ENCODE measurements around the gene CCHCR1.

DNA sequence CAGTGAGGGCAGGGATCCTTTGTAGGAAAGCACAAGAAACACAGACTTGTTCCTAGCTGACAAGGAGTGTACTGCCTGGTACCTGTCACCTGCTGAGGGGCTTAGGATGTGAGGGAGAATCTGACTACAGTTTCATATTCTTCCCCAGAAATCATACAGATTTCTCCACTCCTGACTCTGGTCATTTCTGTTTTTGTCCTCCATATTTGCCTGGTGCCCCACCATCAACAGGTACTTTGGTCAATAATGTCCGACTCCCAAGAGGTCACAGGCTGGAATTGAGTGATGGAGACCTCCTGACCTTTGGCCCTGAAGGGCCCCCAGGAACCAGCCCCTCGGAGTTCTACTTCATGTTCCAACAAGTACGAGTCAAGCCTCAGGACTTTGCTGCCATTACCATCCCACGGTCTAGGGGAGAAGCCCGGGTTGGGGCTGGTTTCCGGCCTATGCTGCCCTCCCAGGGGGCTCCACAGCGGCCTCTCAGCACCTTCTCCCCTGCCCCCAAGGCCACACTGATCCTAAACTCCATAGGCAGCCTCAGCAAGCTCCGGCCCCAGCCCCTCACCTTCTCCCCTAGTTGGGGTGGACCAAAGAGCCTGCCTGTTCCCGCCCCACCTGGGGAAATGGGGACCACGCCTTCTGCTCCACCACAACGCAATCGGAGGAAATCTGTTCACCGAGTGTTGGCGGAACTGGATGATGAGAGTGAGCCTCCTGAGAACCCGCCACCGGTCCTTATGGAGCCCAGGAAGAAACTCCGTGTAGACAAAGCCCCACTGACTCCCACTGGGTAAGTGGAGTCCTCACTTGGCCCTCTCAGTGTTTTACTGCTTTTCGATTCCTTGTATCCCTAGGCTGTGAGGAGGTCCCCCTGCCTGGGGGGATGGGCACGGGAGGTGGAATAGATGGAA lies 3.9 kb upstream of the CCHCR1 start:
- TF ChIP-seq, protein P1, sequence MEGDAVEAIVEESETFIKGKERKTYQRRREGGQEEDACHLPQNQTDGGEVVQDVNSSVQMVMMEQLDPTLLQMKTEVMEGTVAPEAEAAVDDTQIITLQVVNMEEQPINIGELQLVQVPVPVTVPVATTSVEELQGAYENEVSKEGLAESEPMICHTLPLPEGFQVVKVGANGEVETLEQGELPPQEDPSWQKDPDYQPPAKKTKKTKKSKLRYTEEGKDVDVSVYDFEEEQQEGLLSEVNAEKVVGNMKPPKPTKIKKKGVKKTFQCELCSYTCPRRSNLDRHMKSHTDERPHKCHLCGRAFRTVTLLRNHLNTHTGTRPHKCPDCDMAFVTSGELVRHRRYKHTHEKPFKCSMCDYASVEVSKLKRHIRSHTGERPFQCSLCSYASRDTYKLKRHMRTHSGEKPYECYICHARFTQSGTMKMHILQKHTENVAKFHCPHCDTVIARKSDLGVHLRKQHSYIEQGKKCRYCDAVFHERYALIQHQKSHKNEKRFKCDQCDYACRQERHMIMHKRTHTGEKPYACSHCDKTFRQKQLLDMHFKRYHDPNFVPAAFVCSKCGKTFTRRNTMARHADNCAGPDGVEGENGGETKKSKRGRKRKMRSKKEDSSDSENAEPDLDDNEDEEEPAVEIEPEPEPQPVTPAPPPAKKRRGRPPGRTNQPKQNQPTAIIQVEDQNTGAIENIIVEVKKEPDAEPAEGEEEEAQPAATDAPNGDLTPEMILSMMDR (IDR thresholded peaks at IDR 0.05) = no peak
- TF ChIP-seq POLR2AphosphoS5 (IDR thresholded peaks at IDR 0.05) = no peak
- TF ChIP-seq POLR2A (IDR thresholded peaks at IDR 0.05) = no peak
- TF ChIP-seq EP300 (IDR thresholded peaks at IDR 0.05) = no peak
